Left ventricle myocardium inferior (tissue), 1 donor: ENCODE measurements around the gene ETFBKMT. TPM values are rescaled to one million over a fixed set of nuclear protein-coding genes. Genes with fewer than 3 reads are reported as not detected.
A peak's percentile ranks its signal among the peaks of the same experiment; 100 is the strongest.

Source experiments
- DNase-seq: peaks from one replicate; pipeline ENCODE4 v3.0.0-alpha.2; 2020
- H3K27ac ChIP-seq: fragments of 200-600 bp; replicated peaks from 2 replicates; pipeline ENCODE4 v1.8.0; 2021
- H3K27me3 ChIP-seq: fragments of 200-600 bp; 2 replicates; pipeline ENCODE4 v1.8.0; 2021; ENCODE audit warnings: low read depth
- H3K36me3 ChIP-seq: fragments of 200-600 bp; 2 replicates; pipeline ENCODE4 v1.8.0; 2021
- H3K4me1 ChIP-seq: fragments of 200-600 bp; 2 replicates; pipeline ENCODE4 v1.8.0; 2021
- H3K4me3 ChIP-seq: fragments of 200-600 bp; 2 replicates; pipeline ENCODE4 v1.8.0; 2021; ENCODE audit warnings: mild to moderate bottlenecking, moderate library complexity
- H3K9me3 ChIP-seq: fragments of 200-600 bp; replicated peaks from 2 replicates; pipeline ENCODE4 v1.8.0; 2021
- CTCF ChIP-seq: fragments of 200-600 bp; IDR thresholded peaks from 2 replicates; pipeline ENCODE4 v1.8.0; 2021; ENCODE audit warnings: antibody characterized with exemption, mild to moderate bottlenecking, borderline replicate concordance
- intact Hi-C: fragments of 100-400 bp; cut with micrococcal nuclease; formaldehyde crosslinking; loops from one replicate; pipeline ENCODE4 v1.11.0; 2022
- total RNA-seq: library from RNA; stranded (reverse); fragmentation: NEBNext Ultra II Directional; extraction: Animal tissue kit (Norgen Biotek cat#: 25700); gene quantifications from one replicate; pipeline ENCODE4 v1.2.1, GENCODE V29; 2021
- donor health status: DM: no; HTN: yes; CAD: no; lungs with severe emphysema.

ETFBKMT gene
- total RNA-seq, 1 donor from 2014 or later, result 6.6 TPM

- intact Hi-C loops, result no loop called here
- no peak for DNase-seq
These were observed 33.1 kb upstream of the ETFBKMT start for GRCh38 chr12:31626270-31626995.

GRCh38 chr12:31627456-31628054 is 31.9 kb upstream of the ETFBKMT start:
- no peaks in the 10 kb centered on the region for H3K27me3 ChIP-seq
- TF ChIP-seq CTCF, result no peak
- H3K4me3 ChIP-seq, result no peak overlapping the region
- H3K9me3 ChIP-seq, result no peaks in the 10 kb centered on the region
- H3K36me3 ChIP-seq, result no peaks in the 10 kb centered on the region
- peaks cover 17% of the 10 kb centered on the region for H3K4me1 ChIP-seq
- H3K27ac ChIP-seq, result no peak overlapping the region
- intact Hi-C loops, result no loop called here
- DNase-seq, result no peak

More at GRCh38 chr12:31626270-31626995, 33.1 kb upstream of the ETFBKMT start:
- no peak for TF ChIP-seq CTCF
- Histone ChIP-seq H3K27ac (no peak overlapping the region), H3K9me3 (no peaks in the 10 kb centered on the region), H3K36me3 (no peaks in the 10 kb centered on the region), H3K27me3 (no peaks in the 10 kb centered on the region), H3K4me3 (no peak overlapping the region), H3K4me1 (peaks cover 17% of the 10 kb centered on the region)

- intact Hi-C loops, result no loop called here
- Histone ChIP-seq H3K36me3 (no peaks in the 10 kb centered on the region), H3K27me3 (no peaks in the 10 kb centered on the region), H3K4me3 (peak overlapping the region; percentile 37), H3K4me1 (peaks cover 17% of the 10 kb centered on the region), H3K27ac (peak overlapping the region; percentile 71), H3K9me3 (no peaks in the 10 kb centered on the region)
- DNase-seq, result peak; percentile 25
- no peak for TF ChIP-seq CTCF
These were observed 29.4 kb upstream of the ETFBKMT start for GRCh38 chr12:31629756-31630732.

- H3K4me3 ChIP-seq, result no peak overlapping the region
- DNase-seq, result no peak
- H3K4me1 ChIP-seq, result peaks cover 17% of the 10 kb centered on the region
- intact Hi-C loops, result no loop called here
- no peaks in the 10 kb centered on the region for H3K27me3 ChIP-seq
- no peak for TF ChIP-seq CTCF
- H3K36me3 ChIP-seq, result no peaks in the 10 kb centered on the region
- peak overlapping the region; percentile 71 for H3K27ac ChIP-seq
- no peaks in the 10 kb centered on the region for H3K9me3 ChIP-seq
These were observed 28.3 kb upstream of the ETFBKMT start for GRCh38 chr12:31631023-31631724.

GRCh38 chr12:31631809-31632208 is 27.7 kb upstream of the ETFBKMT start:
- Histone ChIP-seq H3K27ac (no peak overlapping the region), H3K36me3 (no peaks in the 10 kb centered on the region), H3K4me1 (peaks cover 17% of the 10 kb centered on the region), H3K27me3 (no peaks in the 10 kb centered on the region), H3K4me3 (no peak overlapping the region), H3K9me3 (no peaks in the 10 kb centered on the region)
- TF ChIP-seq CTCF, result no peak
- intact Hi-C loops, result no loop called here
- no peak for DNase-seq
